ENCODE measurements around the gene NECAB2.

DNA sequence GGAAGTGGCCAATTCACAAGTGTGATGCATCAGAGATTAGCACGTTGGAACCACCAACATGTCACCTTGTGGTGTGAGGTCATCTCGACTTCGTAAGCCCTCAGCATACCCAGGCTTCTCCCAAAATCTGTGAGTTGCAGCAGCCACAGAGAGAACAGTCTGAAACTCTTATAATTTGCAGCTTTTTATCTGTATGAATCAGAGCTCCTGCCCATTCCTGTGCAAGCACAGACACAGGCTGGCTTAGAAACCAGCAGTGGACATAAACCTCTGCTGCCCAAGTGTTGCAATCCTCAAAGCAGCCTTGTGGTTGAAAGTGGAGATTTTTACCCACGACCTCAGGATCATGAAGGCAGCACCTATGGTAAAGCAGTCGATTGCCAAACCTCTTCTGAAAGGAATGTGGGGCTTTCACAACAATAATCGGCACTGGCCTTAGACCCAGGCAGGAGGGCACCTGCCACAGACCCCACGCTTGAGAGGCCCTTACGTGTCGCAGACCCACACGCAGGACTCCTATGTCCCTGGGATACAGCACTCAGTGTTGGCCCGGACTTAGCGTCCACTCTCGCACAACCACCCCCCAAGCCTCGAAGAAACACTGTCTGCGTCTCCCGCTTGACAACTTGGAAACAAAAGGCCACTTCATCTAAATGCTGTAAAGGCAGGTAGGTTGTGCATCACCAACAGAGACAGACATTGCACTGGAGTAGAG, 39.5 kb upstream of the NECAB2 start:
- TF ChIP-seq, protein P1, sequence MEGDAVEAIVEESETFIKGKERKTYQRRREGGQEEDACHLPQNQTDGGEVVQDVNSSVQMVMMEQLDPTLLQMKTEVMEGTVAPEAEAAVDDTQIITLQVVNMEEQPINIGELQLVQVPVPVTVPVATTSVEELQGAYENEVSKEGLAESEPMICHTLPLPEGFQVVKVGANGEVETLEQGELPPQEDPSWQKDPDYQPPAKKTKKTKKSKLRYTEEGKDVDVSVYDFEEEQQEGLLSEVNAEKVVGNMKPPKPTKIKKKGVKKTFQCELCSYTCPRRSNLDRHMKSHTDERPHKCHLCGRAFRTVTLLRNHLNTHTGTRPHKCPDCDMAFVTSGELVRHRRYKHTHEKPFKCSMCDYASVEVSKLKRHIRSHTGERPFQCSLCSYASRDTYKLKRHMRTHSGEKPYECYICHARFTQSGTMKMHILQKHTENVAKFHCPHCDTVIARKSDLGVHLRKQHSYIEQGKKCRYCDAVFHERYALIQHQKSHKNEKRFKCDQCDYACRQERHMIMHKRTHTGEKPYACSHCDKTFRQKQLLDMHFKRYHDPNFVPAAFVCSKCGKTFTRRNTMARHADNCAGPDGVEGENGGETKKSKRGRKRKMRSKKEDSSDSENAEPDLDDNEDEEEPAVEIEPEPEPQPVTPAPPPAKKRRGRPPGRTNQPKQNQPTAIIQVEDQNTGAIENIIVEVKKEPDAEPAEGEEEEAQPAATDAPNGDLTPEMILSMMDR (IDR thresholded peaks at IDR 0.05): no peak
- TF ChIP-seq POLR2A (IDR thresholded peaks at IDR 0.05; ENCODE audit: low read length) (no peak), GATA3 (IDR thresholded peaks at IDR 0.05; ENCODE audit: borderline replicate concordance) (no peak), JUNB (IDR thresholded peaks at IDR 0.05) (no peak), RAD21 (conservative IDR thresholded peaks at IDR 0.05 in 1 of 2, IDR thresholded peaks at IDR 0.05 in 1 of 2) (no peak), NR3C1 (IDR thresholded peaks at IDR 0.05) (no peak), EP300 (IDR thresholded peaks at IDR 0.05) (no peak), KDM1A (IDR thresholded peaks at IDR 0.05; ENCODE audit: low read depth) (no peak), TP53 (CRISPR knock-in tag; IDR thresholded peaks at IDR 0.05) (no peak)
- TF ChIP-seq, protein P2, sequence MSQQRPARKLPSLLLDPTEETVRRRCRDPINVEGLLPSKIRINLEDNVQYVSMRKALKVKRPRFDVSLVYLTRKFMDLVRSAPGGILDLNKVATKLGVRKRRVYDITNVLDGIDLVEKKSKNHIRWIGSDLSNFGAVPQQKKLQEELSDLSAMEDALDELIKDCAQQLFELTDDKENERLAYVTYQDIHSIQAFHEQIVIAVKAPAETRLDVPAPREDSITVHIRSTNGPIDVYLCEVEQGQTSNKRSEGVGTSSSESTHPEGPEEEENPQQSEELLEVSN (IDR thresholded peaks at IDR 0.05; ENCODE audit: borderline replicate concordance, low read depth): no peak
- TF ChIP-seq, protein P3, sequence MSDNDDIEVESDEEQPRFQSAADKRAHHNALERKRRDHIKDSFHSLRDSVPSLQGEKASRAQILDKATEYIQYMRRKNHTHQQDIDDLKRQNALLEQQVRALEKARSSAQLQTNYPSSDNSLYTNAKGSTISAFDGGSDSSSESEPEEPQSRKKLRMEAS (IDR thresholded peaks at IDR 0.05): no peak

Data from A549 (cell line).